Testis (tissue), 3 donors: Measurements from ENCODE around the gene SLC9A9. TPM values are rescaled to one million over a fixed set of nuclear protein-coding genes. Genes with fewer than 3 reads are reported as not detected.
A peak's percentile ranks its signal among the peaks of the same experiment; 100 is the strongest.

Source experiments
- DNase-seq: peaks from one replicate; pipeline ENCODE4 v3.0.0-alpha.2; 2019
- H3K27ac ChIP-seq, 2 donors: fragments of 200-600 bp; sonication (generic); one replicate each; pipeline ENCODE4 v1.5.1; 2019
- H3K27me3 ChIP-seq: fragments of 200-600 bp; sonication (generic); one replicate; pipeline ENCODE4 v1.5.1; 2019
- H3K36me3 ChIP-seq: fragments of 200-600 bp; sonication (generic); one replicate; pipeline ENCODE4 v1.5.1; 2017; ENCODE audit warnings: low read depth; ENCODE audit errors: missing control alignments
- H3K4me1 ChIP-seq: fragments of 200-600 bp; sonication (generic); one replicate; pipeline ENCODE4 v1.5.1; 2019
- H3K4me3 ChIP-seq, 2 donors: fragments of 200-600 bp; sonication (generic); one replicate each; pipeline ENCODE4 v1.5.1; 2017 to 2019
- H3K9me3 ChIP-seq: fragments of 200-600 bp; sonication (generic); one replicate; pipeline ENCODE4 v1.5.1; 2017
- CTCF ChIP-seq, 3 experiments: fragments of 450-650 bp in 2 of 3; fragments of 200-600 bp in 1 of 3; sonication (generic) in 1 of 3; IDR thresholded peaks; one replicate each; pipeline ENCODE4 v1.5.1; 2016 to 2019; ENCODE audit warnings: antibody characterized with exemption in 3 of 3, mild to moderate bottlenecking in 2 of 3, moderate library complexity in 1 of 3
- POLR2A ChIP-seq: fragments of 450-650 bp; IDR thresholded peaks from one replicate; pipeline ENCODE4 v1.6.1; 2017; ENCODE audit warnings: antibody characterized with exemption, mild to moderate bottlenecking, moderate library complexity
- WGBS, 2 donors: methylation state at CpG; one replicate each; pipeline ENCODE4 v1.1.5; 2018; 5-methylcytosine and 5-hydroxymethylcytosine counted together
- intact Hi-C: fragments of 100-400 bp; cut with DNase I; formaldehyde crosslinking; loops from one replicate; pipeline ENCODE4 v1.15.1; 2023; ENCODE audit warnings: low total_unique reads
- polyA plus RNA-seq: library from polyadenylated mRNA; stranded (reverse); fragments of 350-450 nt; fragmentation: Illumina TruSeq; extraction: RNeasy Lipid Tissue Mini Kit (QIAGEN cat#74804); gene quantifications from one replicate; pipeline ENCODE4 v1.2.3, GENCODE V29; 2014; ENCODE audit warnings: low read depth, low replicate concordance; ENCODE audit not compliant: insufficient read depth
- total RNA-seq, 2 donors: library from RNA; depleted of rRNA; stranded (reverse); fragments of >200 nt; gene quantifications; one replicate each; pipeline ENCODE4 v1.2.3, GENCODE V29; 2016

SLC9A9 gene
- total and polyA plus RNA-seq, 3 donors from 2014 or later: 2.7 to 6.6 (median 4.3) TPM

GRCh38 chr3:143311096-143311495 lies 537.2 kb downstream of the SLC9A9 start:
- no peaks in the 10 kb centered on the region for H3K27me3 ChIP-seq
- no peak overlapping the region for H3K4me3 ChIP-seq
- 82 to 88% methylated on average over 1 of the region's 1 CpG for WGBS, 2 donors
- H3K9me3 ChIP-seq: no peaks in the 10 kb centered on the region
- H3K4me1 ChIP-seq: peaks cover 11% of the 10 kb centered on the region
- intact Hi-C loops: no loop called here
- H3K27ac ChIP-seq: no peak overlapping the region
- no peak for DNase-seq
- TF ChIP-seq CTCF (IDR thresholded peaks at IDR 0.05) (no peak), POLR2A (no peak)
- H3K36me3 ChIP-seq: no peaks in the 10 kb centered on the region

DNA sequence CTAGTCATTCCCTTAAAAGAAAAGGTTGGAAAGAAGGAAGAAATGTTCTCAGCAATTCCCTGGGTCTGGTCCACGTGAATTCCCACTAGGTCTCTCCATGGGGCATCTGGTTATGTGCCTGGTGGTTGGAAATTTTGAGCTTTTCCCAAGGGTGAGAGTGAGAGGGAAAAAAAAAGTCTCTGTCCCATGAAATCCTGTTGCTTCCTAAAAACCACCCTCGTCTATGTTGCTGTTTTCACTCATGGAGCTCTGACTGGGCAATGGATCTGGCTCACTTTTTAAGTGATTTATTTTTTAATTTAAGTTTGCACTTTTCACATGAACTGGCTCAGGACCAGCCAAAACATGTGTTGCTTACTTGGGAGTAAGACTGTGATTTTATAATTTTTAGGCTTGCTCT lies 538.6 kb downstream of the SLC9A9 start:
- H3K27ac ChIP-seq: no peak overlapping the region
- no peaks in the 10 kb centered on the region for H3K9me3 ChIP-seq
- intact Hi-C loops: no loop called here
- H3K36me3 ChIP-seq: no peaks in the 10 kb centered on the region
- 56 to 62% methylated on average over 2 of the region's 2 CpGs for WGBS, 2 donors
- TF ChIP-seq CTCF (IDR thresholded peaks at IDR 0.05) (no peak), POLR2A (no peak)
- H3K4me1 ChIP-seq: peaks cover 11% of the 10 kb centered on the region
- peak; percentile 48 for DNase-seq
- no peak overlapping the region for H3K4me3 ChIP-seq
- no peaks in the 10 kb centered on the region for H3K27me3 ChIP-seq

GRCh38 chr3:143307613-143308183 lies 540.6 kb downstream of the SLC9A9 start:
- WGBS, 2 donors: 44 to 56% methylated on average over 1 of the region's 1 CpG
- TF ChIP-seq CTCF (IDR thresholded peaks at IDR 0.05) (no peak), POLR2A (no peak)

DNA sequence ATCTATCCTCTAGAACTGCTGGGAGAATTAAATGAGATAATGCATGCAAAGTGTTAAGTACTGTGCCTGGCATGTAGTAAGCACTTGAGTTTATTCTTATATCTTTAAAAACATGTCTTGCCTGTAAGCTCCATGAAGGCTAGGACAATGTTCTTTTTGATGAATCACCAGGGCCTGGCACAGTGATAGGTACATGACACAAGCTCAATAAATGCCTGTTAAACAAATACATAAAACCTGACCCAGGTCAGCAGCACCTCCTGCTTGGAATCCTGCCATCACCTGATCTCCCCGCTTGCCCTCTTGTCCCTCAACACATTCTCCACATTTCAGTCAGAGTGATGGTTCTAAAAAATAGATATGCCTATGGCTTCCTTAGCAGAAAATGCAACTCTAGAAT lies 541.9 kb downstream of the SLC9A9 start:
- H3K27ac ChIP-seq: no peak overlapping the region
- no peaks in the 10 kb centered on the region for H3K27me3 ChIP-seq
- TF ChIP-seq POLR2A: no peak
- no peak for TF ChIP-seq CTCF (IDR thresholded peaks at IDR 0.05)
- H3K4me3 ChIP-seq: no peak overlapping the region
- no peaks in the 10 kb centered on the region for H3K36me3 ChIP-seq
- no peaks in the 10 kb centered on the region for H3K9me3 ChIP-seq
- intact Hi-C loops: no loop called here
- DNase-seq: no peak
- WGBS, 2 donors: 89 to 100% methylated on average over 1 of the region's 1 CpG
- peaks cover 11% of the 10 kb centered on the region for H3K4me1 ChIP-seq

More at GRCh38 chr3:143307613-143308183, 540.6 kb downstream of the SLC9A9 start:
- Histone ChIP-seq H3K27ac (no peak overlapping the region), H3K4me3 (no peak overlapping the region), H3K36me3 (no peaks in the 10 kb centered on the region), H3K9me3 (no peaks in the 10 kb centered on the region), H3K27me3 (no peaks in the 10 kb centered on the region), H3K4me1 (peaks cover 11% of the 10 kb centered on the region)
- DNase-seq: peak; percentile 30
- intact Hi-C loops: no loop called here

GRCh38 chr3:143302638-143303171 lies 545.6 kb downstream of the SLC9A9 start:
- intact Hi-C loops: no loop called here
- H3K9me3 ChIP-seq: no peaks in the 10 kb centered on the region
- H3K27me3 ChIP-seq: no peaks in the 10 kb centered on the region
- H3K36me3 ChIP-seq: no peaks in the 10 kb centered on the region
- DNase-seq: no peak
- H3K4me3 ChIP-seq: no peak overlapping the region
- H3K27ac ChIP-seq: no peak overlapping the region
- TF ChIP-seq POLR2A (no peak), CTCF (IDR thresholded peaks at IDR 0.05) (no peak)
- 71 to 72% methylated on average over 10 of the region's 11 CpGs for WGBS, 2 donors
- H3K4me1 ChIP-seq: peaks cover 5% of the 10 kb centered on the region
